Nucleus accumbens (tissue), 56 donors: ENCODE results near the gene NAGK.
A peak's percentile ranks its signal among the peaks of the same experiment; 100 is the strongest.
"Not testable (repeated sequence)": the region's sequence is repeated elsewhere in the genome, so short reads cannot be mapped to it uniquely, and the experiment has no call there.

Experiments used
- DNase-seq, 56 donors: peaks; one replicate each; lab custom pipeline; 2025; lab: John Stamatoyannopoulos, UW

Gene NAGK

GRCh38 chr2:71067567-71068217, 756 bp upstream of the NAGK start:
- DNase-seq, result peak in 5 of 56 donors; percentile 28 to 58 (median 49)

GRCh38 chr2:71069376-71069775, 928 bp downstream of the NAGK start:
- no peak for DNase-seq

- DNase-seq, result peak in 7 of 56 donors; percentile 2 to 32 (median 8)
Observed at GRCh38 chr2:71070294-71071093, 2.0 kb downstream of the NAGK start.

- peak in 4 of 56 donors; percentile 4 to 26 (median 6) for DNase-seq
Observed at GRCh38 chr2:71071681-71072398, 3.4 kb downstream of the NAGK start.

GRCh38 chr2:71072492-71072891, 4.0 kb downstream of the NAGK start:
- no peak for DNase-seq

- no peak for DNase-seq
Observed at GRCh38 chr2:71073475-71073874, 5.0 kb downstream of the NAGK start.

GRCh38 chr2:71074893-71075395, 6.5 kb downstream of the NAGK start:
- DNase-seq, result no peak

- no peak for DNase-seq
Observed at GRCh38 chr2:71078624-71079023, 10.2 kb downstream of the NAGK start.

- no peak for DNase-seq
Observed at GRCh38 chr2:71082402-71083252, 14.2 kb downstream of the NAGK start.

GRCh38 chr2:71083297-71083696, 14.8 kb downstream of the NAGK start:
- DNase-seq, result not testable (repeated sequence)

- not testable (repeated sequence) for DNase-seq
Observed at GRCh38 chr2:71083752-71084312, 15.4 kb downstream of the NAGK start.

GRCh38 chr2:71085325-71086003, 17.0 kb downstream of the NAGK start:
- DNase-seq, result not testable (repeated sequence)

- not testable (repeated sequence) for DNase-seq
Observed at GRCh38 chr2:71089475-71089874, 21.0 kb downstream of the NAGK start.

- DNase-seq, result not testable (repeated sequence)
Observed at GRCh38 chr2:71091808-71092207, 23.4 kb downstream of the NAGK start.

GRCh38 chr2:71092491-71093260, 24.2 kb downstream of the NAGK start:
- DNase-seq, result not testable (repeated sequence)

- peak in 18 of 56 donors; percentile 0 to 43 (median 9) for DNase-seq
Observed at GRCh38 chr2:71100195-71100964, 31.9 kb downstream of the NAGK start.

GRCh38 chr2:71101656-71102055, 33.2 kb downstream of the NAGK start:
- no peak for DNase-seq
